ENCODE data around the gene DDX51.

The DDX51 gene

DNA sequence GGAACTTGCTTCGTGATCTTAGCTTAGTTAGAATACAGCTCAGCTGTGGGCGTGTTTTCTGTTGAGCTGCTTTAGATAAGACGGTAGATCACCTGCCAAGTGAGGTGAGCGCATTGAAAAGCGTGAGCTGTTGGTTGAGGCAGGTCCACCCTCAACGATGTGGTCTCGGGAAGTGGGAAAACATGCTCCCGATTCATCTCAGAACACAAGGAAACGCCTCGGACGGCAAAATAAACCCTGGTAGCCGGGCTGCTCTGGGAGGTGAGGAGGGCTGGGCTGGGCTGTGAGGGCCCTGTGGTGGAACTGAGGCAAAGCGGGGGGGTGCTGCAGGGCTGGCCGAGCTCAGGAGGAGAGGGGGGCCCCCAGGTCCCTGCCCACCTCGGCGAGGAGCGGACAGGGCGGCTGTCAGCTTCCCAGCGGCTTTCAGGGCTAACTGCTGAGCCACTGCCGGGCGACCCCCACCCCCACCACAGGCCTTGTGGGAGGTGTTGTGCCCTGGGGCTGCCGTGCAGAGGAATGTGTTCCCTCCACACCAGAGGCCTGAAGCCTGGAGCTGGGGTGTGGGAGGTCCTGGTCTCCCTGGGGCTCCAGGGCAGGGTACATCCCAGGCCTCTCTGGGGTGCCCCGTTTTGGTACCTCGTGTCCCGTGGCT, 30.8 kb upstream of the DDX51 start:
- TF ChIP-seq POLR2A (IDR thresholded peaks at IDR 0.05; ENCODE audit: low read length) (no peak), GATA1 (IDR thresholded peaks at IDR 0.05; ENCODE audit: low read depth, low read length) (no peak)
- no peak for DNase-seq

DNA sequence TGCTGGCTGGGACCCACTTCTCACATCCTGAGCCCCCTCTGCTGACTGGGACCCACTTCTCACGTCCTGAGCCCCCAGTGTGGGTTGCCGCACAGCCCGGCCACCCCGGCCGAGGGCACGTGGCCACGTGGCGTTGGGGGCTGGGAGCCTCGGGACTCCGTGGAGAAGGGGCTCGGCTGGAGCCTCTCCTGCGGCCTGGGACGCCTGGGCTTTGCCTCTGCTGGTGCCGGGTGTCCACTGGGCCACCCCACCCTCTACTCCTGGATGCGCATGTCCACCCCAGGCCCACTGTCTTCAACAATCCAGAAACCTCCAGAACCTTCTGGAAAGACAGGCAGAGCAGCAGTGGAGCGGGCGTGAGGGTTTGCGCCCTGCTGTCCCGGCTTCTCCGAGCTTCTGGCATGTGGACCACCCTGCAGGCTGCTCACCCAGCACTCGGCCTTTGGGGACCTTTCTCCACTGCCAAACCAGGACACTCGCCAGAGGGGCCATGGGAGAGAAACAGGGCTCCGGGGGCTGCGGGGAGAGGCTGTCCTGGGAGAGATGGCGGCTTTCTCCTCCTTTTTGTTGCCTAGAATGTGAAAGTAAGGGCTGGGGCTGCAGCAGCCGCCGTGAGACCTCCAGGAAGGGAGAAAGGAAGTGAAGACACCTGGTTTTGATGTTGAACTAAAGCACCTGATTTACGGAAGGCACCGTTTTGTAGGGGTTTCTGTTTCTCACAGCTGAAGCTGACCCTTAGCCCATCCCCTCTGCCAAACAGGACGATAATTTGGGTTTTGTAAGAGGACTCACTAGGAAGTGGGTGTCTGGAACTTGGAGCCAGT, 30.1 kb upstream of the DDX51 start:
- DNase-seq, result no peak
- TF ChIP-seq GATA1 (IDR thresholded peaks at IDR 0.05; ENCODE audit: low read depth, low read length), result no peak
- TF ChIP-seq POLR2A (IDR thresholded peaks at IDR 0.05; ENCODE audit: low read length), result no peak

DNA sequence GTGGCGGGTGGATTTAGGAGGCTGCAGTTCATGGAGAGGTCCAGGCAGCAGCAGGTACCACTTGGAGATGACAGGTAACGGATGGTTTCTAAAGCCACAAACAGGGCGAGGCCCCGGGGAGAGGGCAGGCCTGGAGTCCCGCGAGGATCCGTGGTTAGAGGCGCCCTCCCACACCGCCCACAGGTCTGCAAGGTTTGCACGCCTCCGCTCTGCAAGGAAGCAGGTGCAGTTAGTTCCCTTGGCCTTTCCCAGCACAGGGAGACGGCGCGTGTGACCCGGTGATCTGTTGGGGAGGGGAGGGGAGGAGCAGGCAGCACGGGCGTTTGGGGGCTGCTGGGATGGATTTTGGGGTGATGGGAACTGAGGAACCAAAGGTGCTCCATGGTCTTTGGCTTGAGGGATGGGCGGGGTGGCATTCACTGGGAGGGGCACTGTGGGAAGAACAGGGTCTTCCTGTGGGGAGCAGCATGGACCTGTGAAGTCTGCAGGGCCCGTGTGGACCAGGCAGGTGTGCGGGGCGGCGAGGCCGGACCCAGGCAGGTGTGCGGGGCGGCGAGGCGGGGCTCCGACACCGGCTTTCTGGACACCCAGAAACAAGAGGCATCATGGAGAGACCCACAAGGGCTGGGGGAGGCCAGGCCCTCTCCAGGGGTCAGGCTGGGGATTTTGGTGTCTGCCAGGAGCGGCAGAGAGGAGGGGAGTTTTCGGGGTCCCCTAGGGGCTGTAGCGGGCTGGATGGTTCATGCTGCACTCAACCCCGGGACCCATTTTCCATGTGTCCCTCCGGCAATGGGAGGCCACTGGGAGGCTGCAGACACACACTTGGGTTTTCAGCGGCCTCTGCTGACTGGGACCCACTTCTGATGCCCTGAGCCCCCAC, 29.3 kb upstream of the DDX51 start:
- TF ChIP-seq POLR2A (IDR thresholded peaks at IDR 0.05; ENCODE audit: low read length) (no peak), GATA1 (IDR thresholded peaks at IDR 0.05; ENCODE audit: low read depth, low read length) (no peak)
- DNase-seq, result no peak

DNA sequence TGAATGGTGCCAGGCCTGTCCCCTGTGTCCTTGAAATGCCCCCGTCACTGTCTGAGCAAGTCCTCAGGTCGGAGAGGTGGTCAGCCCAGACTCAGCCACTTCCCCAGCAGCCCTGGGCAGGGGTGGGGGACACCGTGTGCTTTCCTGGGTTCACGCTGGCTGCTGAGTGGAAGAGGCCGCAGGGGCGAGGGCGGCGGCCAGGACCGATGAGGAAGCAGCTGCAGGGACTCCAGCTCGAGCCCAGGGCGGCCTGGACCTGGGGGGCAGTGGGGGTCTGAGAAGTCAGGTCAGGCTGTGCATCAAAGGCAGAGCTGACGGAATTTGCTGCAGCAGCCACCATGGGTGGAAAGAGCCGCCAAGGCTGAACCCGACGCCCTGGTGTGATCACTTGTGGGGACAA, 28.5 kb upstream of the DDX51 start:
- DNase-seq, result no peak
- TF ChIP-seq GATA1 (IDR thresholded peaks at IDR 0.05; ENCODE audit: low read depth, low read length) (no peak), POLR2A (IDR thresholded peaks at IDR 0.05; ENCODE audit: low read length) (no peak)

DNA sequence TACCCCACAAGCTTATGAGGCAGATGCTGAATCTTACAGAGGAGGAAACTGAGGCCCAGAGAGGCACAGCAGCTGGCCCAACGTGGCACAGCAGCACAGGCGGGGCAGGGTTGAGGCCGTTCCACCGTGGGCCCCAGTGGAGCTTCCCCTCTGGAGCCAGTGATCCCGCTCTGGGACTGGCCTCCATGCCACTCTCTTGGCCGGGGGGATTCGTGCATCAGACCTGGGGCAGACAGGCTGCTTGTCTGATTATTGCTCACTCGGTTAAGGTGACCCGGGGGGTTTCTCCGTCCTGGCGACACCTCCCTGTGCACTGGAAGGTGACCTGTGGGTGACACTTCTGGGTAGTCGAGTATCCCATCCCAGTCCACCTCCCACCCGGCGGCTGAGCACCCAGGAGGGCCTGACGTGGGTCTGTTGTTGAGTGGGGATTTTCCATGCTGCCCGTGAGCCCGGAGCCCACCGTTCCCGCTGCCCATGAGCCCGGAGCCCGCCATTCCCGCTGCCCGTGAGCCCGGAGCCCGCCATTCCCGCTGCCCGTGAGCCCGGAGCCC, 27.9 kb upstream of the DDX51 start:
- TF ChIP-seq GATA1 (IDR thresholded peaks at IDR 0.05; ENCODE audit: low read depth, low read length), result no peak
- TF ChIP-seq POLR2A (IDR thresholded peaks at IDR 0.05; ENCODE audit: low read length), result no peak
- no peak for DNase-seq

DNA sequence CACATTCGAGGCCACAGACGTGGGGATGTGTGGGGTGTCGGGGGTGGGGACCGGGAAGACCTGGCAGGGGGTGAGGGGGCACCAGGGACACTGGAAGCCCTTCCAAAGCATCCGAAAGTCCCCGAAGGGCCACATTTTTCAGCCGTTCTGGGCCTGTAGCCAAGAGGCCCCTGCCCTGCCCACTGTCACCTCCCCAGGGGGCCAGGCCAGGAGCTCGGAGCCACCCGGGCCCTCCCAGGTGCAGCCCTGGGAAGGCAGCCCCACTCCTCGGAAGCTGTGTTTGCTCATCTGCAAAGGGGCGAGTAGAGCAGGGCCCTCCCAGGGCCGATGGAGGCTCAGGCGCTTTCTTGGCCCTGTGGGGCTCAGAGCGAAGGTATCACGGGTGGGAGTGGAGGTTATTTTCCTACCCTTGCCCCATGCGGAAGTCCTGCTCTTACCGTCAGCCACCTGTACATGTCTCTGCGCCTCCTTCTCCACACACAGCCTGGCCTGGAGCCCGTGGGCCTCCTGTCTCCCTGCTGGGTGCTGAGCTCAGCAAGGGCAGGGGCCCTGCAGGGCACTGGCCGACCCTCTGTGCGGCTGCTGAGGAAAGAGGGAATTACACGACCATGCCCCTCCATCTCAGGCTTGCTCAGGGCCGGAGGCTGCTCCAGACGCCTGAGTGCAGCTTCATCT, 27.3 kb upstream of the DDX51 start:
- TF ChIP-seq GATA1 (IDR thresholded peaks at IDR 0.05; ENCODE audit: low read depth, low read length) (no peak), POLR2A (IDR thresholded peaks at IDR 0.05; ENCODE audit: low read length) (no peak)
- DNase-seq, result no peak

DNA sequence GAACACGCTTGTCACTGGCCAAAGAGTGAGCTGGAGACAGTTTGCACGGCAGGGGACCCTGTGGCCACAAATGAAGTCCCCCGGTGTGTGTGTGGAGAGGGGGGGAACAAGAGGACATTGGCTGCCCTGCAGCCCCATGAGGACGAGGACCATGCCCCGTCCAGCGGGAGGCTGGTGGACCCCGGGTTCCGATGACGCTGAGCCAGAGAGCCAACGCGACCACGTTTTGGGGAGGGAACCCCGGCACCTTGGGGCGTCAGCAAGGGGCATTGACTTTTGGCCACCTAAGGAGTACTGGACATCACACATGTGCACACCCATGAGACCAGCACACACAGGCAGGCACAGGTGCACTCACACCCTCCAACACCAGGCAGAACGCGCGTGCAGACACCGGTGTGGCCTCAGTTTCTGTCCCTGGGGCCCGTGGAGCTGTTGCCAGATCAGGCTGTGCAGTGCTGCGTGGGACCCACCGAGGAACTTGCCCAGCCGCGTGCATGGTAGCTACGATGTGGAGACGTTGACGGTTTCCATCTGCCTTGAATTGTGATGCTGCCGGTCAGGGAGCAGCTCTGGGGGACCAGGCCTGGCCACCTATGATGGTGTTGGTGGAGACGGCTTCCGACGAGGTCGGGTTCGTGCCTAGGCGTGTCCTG, 26.6 kb upstream of the DDX51 start:
- TF ChIP-seq GATA1 (IDR thresholded peaks at IDR 0.05; ENCODE audit: low read depth, low read length) (no peak), POLR2A (IDR thresholded peaks at IDR 0.05; ENCODE audit: low read length) (no peak)
- DNase-seq, result no peak

DNA sequence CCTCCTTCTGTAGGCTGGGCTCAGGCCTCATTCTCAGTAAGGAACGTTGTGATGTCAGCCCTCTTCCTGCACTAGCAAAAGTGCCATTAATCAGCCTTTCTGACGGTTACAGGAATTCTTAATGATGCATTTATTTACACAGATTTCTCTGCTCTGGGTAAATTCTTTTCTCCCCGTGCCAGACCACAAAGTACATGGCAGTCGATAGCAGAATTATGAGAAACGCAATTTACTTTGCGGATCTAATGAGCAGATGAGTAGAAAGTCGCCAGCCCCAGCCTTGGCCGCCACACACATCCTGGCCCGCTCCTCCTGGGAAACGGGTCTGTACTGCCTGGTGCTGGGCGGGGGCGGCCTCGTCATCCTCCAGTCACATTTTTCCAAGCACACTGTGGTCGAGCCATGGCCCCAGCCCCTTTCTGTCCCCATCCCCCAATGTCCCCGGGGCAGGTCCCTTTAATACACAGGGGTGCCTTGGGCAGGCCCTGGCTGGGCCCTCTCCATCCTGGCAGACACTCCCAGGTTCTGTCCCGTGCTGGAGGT, 26.0 kb upstream of the DDX51 start:
- no peak for DNase-seq
- TF ChIP-seq GATA1 (IDR thresholded peaks at IDR 0.05; ENCODE audit: low read depth, low read length) (no peak), POLR2A (IDR thresholded peaks at IDR 0.05; ENCODE audit: low read length) (no peak)

DNA sequence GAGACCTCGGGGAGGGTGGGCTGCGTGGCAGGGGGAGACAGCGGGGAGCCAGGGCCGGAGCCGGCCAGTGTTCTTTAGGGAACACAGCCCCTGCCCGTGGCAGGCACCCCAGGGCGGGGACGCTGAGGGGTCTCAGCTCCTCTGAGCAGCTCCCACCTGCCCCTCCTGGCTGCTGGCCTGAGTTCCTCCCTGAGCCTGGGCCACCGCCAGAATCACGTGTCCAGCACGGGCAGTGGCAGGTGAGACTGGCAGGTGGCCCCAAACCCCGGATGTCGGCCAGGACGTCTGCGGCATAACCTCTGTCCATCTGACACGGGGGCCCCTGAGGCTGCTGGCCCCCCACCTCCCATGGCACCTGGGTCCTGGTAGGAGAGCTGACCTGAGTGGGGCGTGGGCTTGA, 25.3 kb upstream of the DDX51 start:
- DNase-seq, result no peak
- TF ChIP-seq GATA1 (IDR thresholded peaks at IDR 0.05; ENCODE audit: low read depth, low read length), result no peak
- no peak for TF ChIP-seq POLR2A (IDR thresholded peaks at IDR 0.05; ENCODE audit: low read length)

DNA sequence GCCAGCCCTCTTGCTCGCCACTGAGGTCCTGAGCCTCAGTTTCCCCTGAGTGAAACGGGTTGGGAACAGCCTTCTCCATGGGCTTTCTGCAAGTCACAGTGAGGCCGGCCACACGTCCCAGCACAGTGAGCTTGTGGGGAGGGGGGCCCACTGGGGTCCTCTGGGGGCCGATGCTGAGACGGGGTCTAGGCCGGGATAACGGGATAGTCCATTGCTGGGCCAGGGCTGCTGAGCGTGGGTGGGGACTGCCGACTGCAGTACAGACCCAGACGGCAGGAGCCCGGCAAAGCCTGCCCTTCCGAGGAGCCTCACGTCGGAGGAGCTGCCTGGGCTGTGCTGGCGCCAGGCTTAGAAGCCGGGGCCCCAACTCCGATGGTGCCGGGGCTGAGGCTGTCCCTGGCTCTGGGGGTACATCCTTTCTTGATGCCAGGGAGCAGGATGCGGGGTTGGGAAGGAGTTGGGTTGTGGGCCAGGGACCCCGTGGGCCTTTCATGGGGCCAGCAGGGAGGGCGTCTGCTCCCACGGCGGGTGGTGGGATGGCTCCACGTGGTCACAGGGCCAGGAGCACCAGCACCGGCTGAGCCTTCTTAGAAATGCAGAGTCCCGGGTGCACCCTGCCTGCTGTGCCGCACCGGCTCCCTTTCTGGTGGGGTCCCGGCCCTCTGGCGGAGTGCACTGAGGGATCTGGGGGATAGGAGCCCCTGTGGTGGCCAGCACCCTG, 24.4 kb upstream of the DDX51 start:
- no peak for DNase-seq
- no peak for TF ChIP-seq GATA1 (IDR thresholded peaks at IDR 0.05; ENCODE audit: low read depth, low read length)
- TF ChIP-seq POLR2A (IDR thresholded peaks at IDR 0.05; ENCODE audit: low read length), result no peak

DNA sequence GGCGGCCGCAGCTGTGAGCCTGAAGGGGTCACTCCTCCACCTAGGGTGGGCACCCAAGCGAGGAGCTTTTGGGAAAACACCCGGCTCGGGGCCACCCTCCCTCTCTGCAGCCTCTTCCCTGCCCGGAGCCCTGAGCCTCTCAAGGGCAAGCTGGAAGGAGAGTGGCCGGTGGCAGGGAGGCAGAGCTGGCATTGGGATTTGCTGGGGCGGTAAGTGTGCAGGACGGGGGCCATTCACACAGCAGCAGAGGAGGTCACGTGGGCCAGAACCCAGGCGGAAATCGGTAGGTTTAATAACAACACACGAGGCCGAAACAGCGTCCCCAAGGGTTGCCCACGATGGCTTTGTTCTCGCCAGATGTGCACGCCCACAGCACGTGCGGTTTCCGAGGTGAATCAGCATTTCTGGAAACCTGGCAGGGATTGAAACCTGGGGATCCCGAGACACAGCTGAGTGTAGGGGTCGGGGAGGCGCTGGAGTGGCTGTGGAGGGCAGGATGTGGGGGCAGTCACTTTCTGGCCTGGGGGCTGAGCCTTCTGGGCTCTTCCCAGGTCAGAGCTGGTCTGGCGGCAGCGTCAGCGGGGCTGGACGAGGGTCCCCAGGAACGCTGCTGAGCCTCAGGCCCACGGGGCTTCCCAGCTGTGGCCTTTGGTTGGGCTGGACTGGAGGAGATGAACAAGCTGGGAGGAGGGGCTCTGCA, 23.6 kb upstream of the DDX51 start:
- no peak for DNase-seq
- TF ChIP-seq GATA1 (IDR thresholded peaks at IDR 0.05; ENCODE audit: low read depth, low read length) (no peak), POLR2A (IDR thresholded peaks at IDR 0.05; ENCODE audit: low read length) (no peak)
